ENCODE measurements around the gene RALGAPA1. TPM values are rescaled to one million over a fixed set of nuclear protein-coding genes. Genes with fewer than 3 reads are reported as not detected.
"Not testable (repeated sequence)": the region's sequence is repeated elsewhere in the genome, so short reads cannot be mapped to it uniquely, and the experiment has no call there.

RALGAPA1 gene
- total RNA-seq (2014; rRNA removed; shearing (Covaris generic)), result 25.5 and 27.6 TPM in 2 replicates
- 36.5 and 39.0 TPM in 2 replicates for total RNA-seq (2022)
- percentile 70 among the genes with signal in this experiment for Bru-seq, nascent RNA
- percentile 63 among the genes with signal in this experiment for BruChase-seq, experiment 1, labeled RNA remaining after a 6-hour chase
- percentile 64 among the genes with signal in this experiment for BruChase-seq, experiment 2, labeled RNA remaining after a 2-hour chase
- long read RNA-seq, full-length matches to known transcripts, result 12 of 22 reads
- long read RNA-seq, partial matches to known transcripts, result 3 of 22 reads
- long read RNA-seq, other reads (novel, unspliced or antisense), result 7 of 22 reads

- not testable (repeated sequence) for BruUV-seq (replicated peaks)
- intact Hi-C loops (cut with micrococcal nuclease; ENCODE audit: unreplicated experiment), result loop anchor here (5.0 kb wide), 2 partner anchors 687 to 762 kb away; partner anchors contain the start of genes FAM177A1, PPP2R3C and PRORP
- POLR2A ChIA-PET, result interaction anchor here (1.3 to 1.7 kb wide), 4 partner anchors 12 to 19 kb away, joined by 3 to 10 read pairs (median 6); partner anchors contain the start of gene BRMS1L
Measured at GRCh38 chr14:35808638-35809563, at the start of gene RALGAPA1. Gene RALGAPA1, minus strand, starts transcription at chr14:35809295. Its CDS starts 460 bp downstream, at chr14:35808835.

GRCh38 chr14:35858521-35859209 lies 49.6 kb upstream of the RALGAPA1 start:
- DNase-seq (ENCODE audit: low spot score), result no peak
- Histone ChIP-seq H3K9me2 (ENCODE audit: insufficient read depth, low read length) (no peaks in the 10 kb centered on the region), H3K9me3 (ENCODE audit: low read length) (no peaks in the 10 kb centered on the region), H3K4me1 (ENCODE audit: insufficient read depth, low read length, poor library complexity, severe bottlenecking) (peaks cover 64% of the 10 kb centered on the region), H3K27ac (ENCODE audit: low read depth, low read length, poor library complexity, severe bottlenecking) (no peak overlapping the region), H3K79me2 (ENCODE audit: insufficient read depth, low read depth, low read length) (peaks cover 8% of the 10 kb centered on the region; the same call in 1 of the 2 replicates), H2AFZ (ENCODE audit: low read length) (no peak overlapping the region), H4K20me1 (ENCODE audit: insufficient read depth, low read length) (no peaks in the 10 kb centered on the region), H3K4me2 (ENCODE audit: low read length) (no peak overlapping the region), H3K4me3 (ENCODE audit: low read depth, low read length, poor library complexity, severe bottlenecking) (no peak overlapping the region), H3K36me3 (ENCODE audit: insufficient read depth, low read length) (peaks cover 26% of the 10 kb centered on the region)
- CTCF ChIA-PET (ENCODE audit: unreplicated experiment), result no interaction called here
- no TSS peak for BruUV-seq (replicated peaks)
- intact Hi-C loops (cut with micrococcal nuclease; ENCODE audit: unreplicated experiment), result loop anchor here (10.0 kb wide), 2 partner anchors 456 to 516 kb away; no protein-coding TSS in a partner anchor
- POLR2A ChIA-PET, result interaction anchor here (0.7 kb wide), 3 partner anchors 23 to 62 kb away, joined by 3 to 6 read pairs (median 4); no protein-coding TSS in a partner anchor
- no peak for TF ChIP-seq CTCF (conservative IDR thresholded peaks at IDR 0.05; ENCODE audit: low read length)
- TF ChIP-seq EZH2phosphoT487 (IDR thresholded peaks at IDR 0.05; ENCODE audit: borderline replicate concordance, low read depth, low read length), result no peak

More at GRCh38 chr14:35808638-35809563, at the start of gene RALGAPA1:
- H4K20me1 ChIP-seq (ENCODE audit: insufficient read depth, low read length); H3K36me3 ChIP-seq (ENCODE audit: insufficient read depth, low read length); H3K9me2 ChIP-seq (ENCODE audit: insufficient read depth, low read length); H3K9me3 ChIP-seq (ENCODE audit: low read length); CTCF ChIA-PET (ENCODE audit: unreplicated experiment): not testable (repeated sequence)
- Histone ChIP-seq H3K79me2 (ENCODE audit: insufficient read depth, low read depth, low read length) (peaks cover 26% of the 10 kb centered on the region; the same call in 1 of the 2 replicates), H3K4me1 (ENCODE audit: insufficient read depth, low read length, poor library complexity, severe bottlenecking) (peaks cover 19% of the 10 kb centered on the region), H3K4me2 (ENCODE audit: low read length) (peak within 1 kb of the TSS; percentile 92), H3K27ac (ENCODE audit: low read depth, low read length, poor library complexity, severe bottlenecking) (peak within 1 kb of the TSS; percentile 83), H2AFZ (ENCODE audit: low read length) (peak within 1 kb of the TSS; percentile 84), H3K4me3 (ENCODE audit: low read depth, low read length, poor library complexity, severe bottlenecking) (peak within 1 kb of the TSS; percentile 73)
- TF ChIP-seq CTCF (conservative IDR thresholded peaks at IDR 0.05; ENCODE audit: low read length), result peak; percentile 41; the same call in 1 of the 2 replicates
- peak; percentile 98 for DNase-seq (ENCODE audit: low spot score)
